HG03354 (cell line): ENCODE data around the gene MYCBP2.
"Not testable (repeated sequence)": the region's sequence is repeated elsewhere in the genome, so short reads cannot be mapped to it uniquely, and the experiment has no call there.

Source experiments
- ATAC-seq: cut with Tn5 transposase; IDR thresholded peaks from one replicate; pipeline ENCODE4 v1.9.1; 2021; ENCODE audit warnings: mild to moderate bottlenecking; ENCODE audit not compliant: unreplicated experiment, poor library complexity, severe bottlenecking

MYCBP2 gene

DNA sequence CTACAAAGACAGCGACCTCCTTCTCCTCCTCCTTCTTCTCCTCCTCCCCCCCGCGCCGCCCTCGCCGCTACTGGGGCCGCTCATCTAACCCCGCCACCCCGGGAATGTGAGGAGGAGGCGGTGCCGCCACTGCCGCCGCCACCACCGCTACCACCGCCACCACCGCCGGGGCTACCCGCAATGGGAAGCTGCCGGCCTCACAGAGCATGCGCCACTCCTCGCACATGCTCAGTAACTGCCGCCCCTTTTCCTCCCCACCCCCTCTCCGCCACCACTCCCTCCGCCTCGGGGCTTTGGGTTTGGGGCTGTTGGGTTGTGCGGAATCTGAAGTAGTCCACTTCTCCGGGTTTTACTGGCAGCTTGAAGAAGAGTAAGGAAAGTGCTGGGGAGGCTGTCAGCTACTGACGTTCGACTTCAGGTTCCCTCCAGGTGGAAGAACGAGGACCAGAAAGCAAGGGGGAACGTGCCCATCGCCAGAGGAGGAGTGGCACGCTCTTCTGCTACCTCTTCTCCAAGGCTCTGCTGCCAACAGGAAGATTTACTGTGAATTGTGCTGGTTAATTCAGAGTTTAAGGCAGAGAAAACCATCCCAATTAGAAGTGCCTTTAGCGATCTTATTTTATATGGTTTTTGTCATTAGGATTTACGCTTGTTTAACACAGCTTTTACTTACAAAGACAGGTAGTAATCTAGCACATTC is at the start of gene MYCBP2:
Gene MYCBP2, minus strand, starts transcription at position 190 of the 700 bp plus-strand sequence. CDS start 319 bp downstream, outside the sequence.
- ATAC-seq = peak; percentile 60

- no peak for ATAC-seq
Observed at GRCh38 chr13:77375560-77376108, 48.7 kb upstream of the MYCBP2 start.

DNA sequence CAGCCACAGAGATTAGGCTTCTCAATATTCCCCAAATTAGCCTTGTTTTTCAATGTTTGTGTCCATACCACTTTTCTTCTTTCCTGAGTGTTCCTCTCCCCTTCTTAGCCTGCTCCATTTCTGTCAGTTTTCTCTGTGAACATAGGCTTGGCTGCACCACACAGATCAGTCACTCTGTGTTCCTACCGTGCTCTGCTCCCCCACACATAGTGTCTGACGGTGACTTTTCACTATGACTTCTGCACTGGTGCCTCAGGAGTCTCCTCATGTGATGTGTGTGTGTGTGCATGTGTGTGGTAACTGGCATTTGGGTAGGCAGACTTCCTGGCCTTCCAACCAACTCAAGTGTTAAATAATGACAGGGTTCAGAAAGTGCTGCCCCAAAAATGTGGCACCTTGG is 47.9 kb upstream of the MYCBP2 start:
- ATAC-seq = peak; percentile 69

DNA sequence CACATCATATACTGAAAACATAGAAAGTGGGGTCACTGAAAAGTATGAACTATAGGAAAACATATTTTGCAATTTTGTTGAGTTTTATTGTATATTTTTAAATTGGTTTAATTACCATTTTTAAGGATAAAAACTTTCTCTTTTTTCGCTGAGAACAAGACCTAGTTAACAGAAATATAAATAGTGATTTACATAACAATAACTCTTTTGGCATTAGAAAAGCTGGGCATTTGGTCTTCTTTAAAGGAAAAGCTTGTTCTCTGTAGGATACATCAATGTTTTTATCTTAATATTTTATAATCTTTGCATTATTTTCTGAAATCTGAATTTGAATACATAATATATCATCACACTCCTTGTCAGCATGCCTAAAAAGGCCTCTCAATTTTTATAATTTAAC is 47.4 kb upstream of the MYCBP2 start:
- no peak for ATAC-seq

- no peak for ATAC-seq
Observed at GRCh38 chr13:77373502-77373901, 46.6 kb upstream of the MYCBP2 start.

- ATAC-seq = no peak
Observed at GRCh38 chr13:77372275-77372674, 45.4 kb upstream of the MYCBP2 start.

DNA sequence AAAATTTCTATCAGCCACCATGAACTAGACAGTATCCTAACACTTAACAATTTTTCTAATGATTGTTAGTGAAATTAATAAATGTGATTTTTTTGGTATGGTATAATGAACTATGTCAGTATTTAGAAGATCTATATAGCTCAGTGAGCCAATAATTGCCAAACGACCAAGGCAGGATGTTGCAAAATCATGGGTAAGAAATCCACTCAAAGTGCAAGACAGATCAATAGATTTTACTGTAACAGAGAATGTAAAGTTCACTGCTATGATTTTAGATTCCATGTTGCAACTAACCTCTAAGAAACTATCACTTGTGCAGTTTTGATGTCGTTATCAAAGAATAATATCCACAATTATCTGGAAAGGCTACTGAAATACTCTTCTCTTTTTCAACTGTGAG is 44.0 kb upstream of the MYCBP2 start:
- ATAC-seq = no peak

DNA sequence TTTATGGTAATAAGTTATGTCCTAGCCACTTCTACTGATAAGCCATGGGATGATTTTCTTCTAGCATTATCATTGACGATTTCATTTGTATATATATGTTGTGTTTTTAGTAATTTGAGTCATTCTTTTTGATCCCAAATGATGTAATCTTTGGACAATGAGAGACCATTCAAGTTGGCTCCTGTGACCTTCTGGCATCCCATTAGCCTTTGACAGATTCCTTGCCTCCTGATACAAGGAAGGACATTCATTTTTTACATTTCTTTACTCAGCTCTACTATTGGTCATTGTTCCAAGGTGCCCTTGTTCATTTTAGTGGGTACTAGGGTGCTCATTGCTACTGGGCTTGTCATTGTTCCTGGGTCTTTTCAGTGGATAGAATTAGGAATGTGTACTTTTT is 35.3 kb upstream of the MYCBP2 start:
- ATAC-seq = no peak

- no peak for ATAC-seq
Observed at GRCh38 chr13:77360032-77360685, 33.3 kb upstream of the MYCBP2 start.

- ATAC-seq = no peak
Observed at GRCh38 chr13:77359171-77359570, 32.3 kb upstream of the MYCBP2 start.

GRCh38 chr13:77358001-77358400 is 31.1 kb upstream of the MYCBP2 start:
- ATAC-seq = no peak

DNA sequence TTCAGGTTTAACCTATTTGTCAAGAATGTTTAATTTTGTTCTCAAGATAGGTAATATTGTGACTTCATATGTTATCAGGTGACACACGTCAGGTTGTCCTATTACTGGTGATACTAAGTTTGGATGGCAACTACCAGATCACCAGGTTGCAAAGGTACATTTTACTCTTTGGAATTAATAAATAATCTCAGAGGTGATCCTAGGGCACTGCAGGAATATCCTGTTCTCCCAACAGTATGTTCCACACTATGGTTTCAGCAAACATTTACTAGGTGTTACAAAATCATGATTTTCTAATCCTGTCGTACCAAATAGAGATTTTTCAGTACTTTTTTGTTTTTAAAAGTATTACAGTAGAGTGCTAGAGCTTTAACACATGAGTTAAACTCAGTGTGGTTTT is 29.3 kb upstream of the MYCBP2 start:
- no peak for ATAC-seq

GRCh38 chr13:77353995-77354394 is 27.1 kb upstream of the MYCBP2 start:
- peak; percentile 84 for ATAC-seq

GRCh38 chr13:77351315-77351714 is 24.4 kb upstream of the MYCBP2 start:
- ATAC-seq = no peak

DNA sequence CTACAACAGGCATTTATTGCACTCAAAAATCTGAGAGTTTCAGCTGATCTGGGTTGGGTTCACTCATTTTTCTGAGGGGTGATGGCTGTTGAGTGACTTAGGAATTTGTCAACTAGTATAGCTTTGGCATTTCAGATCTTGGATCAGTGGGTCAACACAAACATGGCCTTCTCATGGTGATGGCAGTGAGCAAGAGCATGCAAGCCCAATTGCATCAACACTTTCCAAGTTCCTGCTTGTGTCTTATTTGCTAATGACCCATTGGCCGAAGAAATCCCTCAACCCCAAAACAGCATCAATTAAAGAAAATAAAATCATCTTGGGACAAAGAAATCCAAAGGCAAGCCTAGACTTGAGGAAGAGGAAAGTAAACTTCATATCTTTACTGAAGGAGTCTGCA is 23.9 kb upstream of the MYCBP2 start:
- no peak for ATAC-seq

- ATAC-seq = no peak
Observed at GRCh38 chr13:77349365-77349764, 22.5 kb upstream of the MYCBP2 start.

DNA sequence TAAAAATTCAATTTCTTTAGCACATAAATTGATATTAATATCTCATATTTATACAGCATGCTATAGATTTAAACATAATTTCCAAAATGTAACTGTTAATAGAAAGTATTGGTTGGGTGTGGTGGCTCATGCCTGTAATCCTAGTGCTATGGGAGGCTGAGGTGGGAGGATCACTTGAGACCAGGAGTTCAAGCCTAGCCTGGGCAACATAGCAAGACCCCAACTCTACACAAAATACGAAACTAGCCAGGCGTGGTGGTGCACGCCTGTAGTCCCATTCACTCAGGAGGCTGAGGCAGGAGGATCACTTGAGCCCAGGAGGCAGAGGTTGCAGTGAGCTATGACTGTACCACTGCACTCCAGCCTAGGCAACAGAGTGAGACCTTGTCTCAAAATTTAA is 20.5 kb upstream of the MYCBP2 start:
- ATAC-seq = not testable (repeated sequence)

DNA sequence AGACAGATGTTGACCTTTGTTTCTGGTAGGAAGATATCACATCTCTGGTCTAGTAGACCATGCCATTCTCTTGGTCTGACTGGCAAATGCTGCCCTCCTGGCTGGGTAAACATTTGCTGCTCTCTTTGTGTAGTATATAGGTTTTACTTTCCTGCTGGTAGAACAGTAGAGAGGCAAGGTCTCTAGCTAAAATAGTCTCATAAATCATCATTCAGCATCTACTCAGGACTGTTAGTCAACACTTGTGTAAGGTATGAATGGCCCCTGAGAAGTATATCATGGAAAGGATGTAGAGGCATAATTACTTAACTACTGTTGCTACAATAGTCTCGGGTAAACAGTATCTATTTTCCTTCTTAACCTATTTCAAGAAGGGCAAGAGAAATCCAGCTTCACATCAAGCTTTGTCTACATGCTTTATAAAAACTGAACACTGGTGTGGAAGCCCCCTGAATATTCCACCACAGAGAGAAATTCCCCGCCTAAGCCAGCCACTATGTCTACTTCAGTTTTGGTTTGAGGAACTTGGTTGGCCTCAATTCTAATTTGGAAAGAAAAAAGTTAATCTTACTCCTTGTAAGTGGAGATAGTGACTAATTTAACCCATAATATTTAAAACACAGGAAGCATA is 18.4 kb upstream of the MYCBP2 start:
- ATAC-seq = peak; percentile 88

- no peak for ATAC-seq
Observed at GRCh38 chr13:77343841-77344240, 16.9 kb upstream of the MYCBP2 start.

- ATAC-seq = peak; percentile 76
Observed at GRCh38 chr13:77339408-77339807, 12.5 kb upstream of the MYCBP2 start.

GRCh38 chr13:77338961-77339401 is 12.1 kb upstream of the MYCBP2 start:
- ATAC-seq = peak; percentile 73
